HCT116 (cell line): Measurements from ENCODE around the gene LYG2. TPM values are rescaled to one million over a fixed set of nuclear protein-coding genes. Genes with fewer than 3 reads are reported as not detected.

Experiments
- ATAC-seq: fragments of 200-7000 bp; cut with Tn5 transposase; 2 replicates; pipeline ENCODE4 v1.9.1; 2020; ENCODE audit warnings: mild to moderate bottlenecking, moderate library complexity
- BruUV-seq: library from RNA; stranded (reverse); fragments of 400-500 nt; replicated peaks from 2 replicates; lab custom pipeline; 2021; lab: Mats Ljungman, UMichigan
- CTCF ChIA-PET: fragments of 300-600 bp; sonication (Branson Sonifier 250); formaldehyde crosslinking; loops from one replicate; lab custom pipeline; 2021; ENCODE audit warnings: antibody characterized with exemption; lab: Charles Lee
- POLR2A ChIA-PET: fragments of 300-600, 350-600 bp; sonication (Branson Sonifier 250); formaldehyde crosslinking; loops from one replicate; lab custom pipeline; 2021; ENCODE audit warnings: antibody characterized with exemption; lab: Charles Lee
- RAD21 ChIA-PET, 2 experiments: fragments of 300-600 bp; sonication (Branson Sonifier 250); formaldehyde crosslinking; loops; one replicate each; lab custom pipeline; 2023; ENCODE audit warnings: low total read pairs in 2 of 2; ENCODE audit not compliant: uncharacterized antibody in 2 of 2, unreplicated experiment in 2 of 2, low non-redundant PET in 1 of 2; lab: Charles Lee
- DNase-seq: peaks from one replicate; pipeline ENCODE4 v3.0.0-alpha.2; 2010; ENCODE audit warnings: low read depth, low spot score
- H2AFZ ChIP-seq: fragments of 200-600 bp; shearing (Covaris generic), sonication (generic); 2 replicates; pipeline ENCODE4 v1.6.1; 2017; ENCODE audit warnings: low read depth, mixed run types, mixed read lengths, antibody characterized with exemption, low read length; ENCODE audit not compliant: poor library complexity, severe bottlenecking
- H3K27ac ChIP-seq: 2 replicates; pipeline ENCODE4 v1.5.1; 2012; ENCODE audit warnings: low read depth, low read length
- H3K27me3 ChIP-seq: fragments of 200-600 bp; sonication (generic); 2 replicates; pipeline ENCODE4 v1.6.1; 2016; ENCODE audit warnings: mixed run types, low read length, mixed read lengths; ENCODE audit not compliant: insufficient read depth
- H3K36me3 ChIP-seq, 2 experiments: fragments of 200-500 bp in 1 of 2; fragments of 200-600 bp in 1 of 2; sonication (Bioruptor generic) in 1 of 2; sonication (generic) in 1 of 2; 2 replicates each; pipeline versions ENCODE4 v1.5.1 to v1.6.1; 2014 to 2016; ENCODE audit warnings: low read length in 2 of 2, inconsistent platforms in 1 of 2, mixed read lengths in 1 of 2, mixed run types in 1 of 2; ENCODE audit not compliant: insufficient read depth in 2 of 2, control insufficient read depth in 1 of 2
- H3K4me1 ChIP-seq, 2 experiments: fragments of 200-600 bp in 1 of 2; sonication (generic) in 1 of 2; 2 replicates each; pipeline versions ENCODE4 v1.5.1 to v1.6.1; 2012 to 2017; ENCODE audit warnings: low read length in 2 of 2, inconsistent platforms in 1 of 2, mild to moderate bottlenecking in 1 of 2, mixed read lengths in 1 of 2, mixed run types in 1 of 2, moderate library complexity in 1 of 2; ENCODE audit not compliant: insufficient read depth in 2 of 2, control insufficient read depth in 1 of 2
- H3K4me2 ChIP-seq: fragments of 200-600 bp; sonication (generic); 2 replicates; pipeline ENCODE4 v1.6.1; 2017; ENCODE audit warnings: mixed run types, low read length, mixed read lengths
- H3K4me3 ChIP-seq, 2 experiments: fragments of 200-600 bp in 1 of 2; sonication (generic) in 1 of 2; replicated peaks in 1 of 2; 2 replicates each; pipeline ENCODE4 v1.5.1; 2011 to 2016; ENCODE audit warnings: low read length in 2 of 2, control low read depth in 1 of 2, low read depth in 1 of 2, mild to moderate bottlenecking in 1 of 2, mixed read lengths in 1 of 2, mixed run types in 1 of 2
- H3K79me2 ChIP-seq: fragments of 200-600 bp; sonication (generic); 2 replicates; pipeline ENCODE4 v1.6.1; 2017; ENCODE audit warnings: mild to moderate bottlenecking, mixed run types, low read length, moderate library complexity, mixed read lengths; ENCODE audit not compliant: insufficient read depth
- H3K9ac ChIP-seq: fragments of 200-600 bp; sonication (generic); 2 replicates; pipeline ENCODE4 v1.6.1; 2016; ENCODE audit warnings: low read length, mixed read lengths
- H3K9me2 ChIP-seq: fragments of 200-600 bp; sonication (generic), shearing (Covaris generic); 2 replicates; pipeline ENCODE4 v1.6.1; 2017; ENCODE audit warnings: mixed run types, mild to moderate bottlenecking, moderate library complexity; ENCODE audit not compliant: insufficient read depth
- H3K9me3 ChIP-seq, 2 experiments: fragments of 200-500 bp in 1 of 2; fragments of 200-600 bp in 1 of 2; sonication (Bioruptor generic) in 1 of 2; sonication (generic) in 1 of 2; 2 replicates each; pipeline ENCODE4 v1.6.1; 2014 to 2017; ENCODE audit warnings: low read length in 2 of 2, mixed read lengths in 2 of 2, inconsistent platforms in 1 of 2, low read depth in 1 of 2, mild to moderate bottlenecking in 1 of 2, mixed run types in 1 of 2, moderate library complexity in 1 of 2; ENCODE audit not compliant: control insufficient read depth in 1 of 2, insufficient read depth in 1 of 2
- H4K20me1 ChIP-seq: fragments of 200-600 bp; sonication (generic), shearing (Covaris generic); 2 replicates; pipeline ENCODE4 v1.6.1; 2017; ENCODE audit warnings: mixed run types, mild to moderate bottlenecking, moderate library complexity; ENCODE audit not compliant: insufficient read depth
- ATF3 ChIP-seq: IDR thresholded peaks from 2 replicates; pipeline ENCODE4 v1.6.1; 2012
- CBX3 ChIP-seq: IDR thresholded peaks from 2 replicates; pipeline ENCODE4 v1.6.1; 2012; ENCODE audit warnings: low read depth
- EGR1 ChIP-seq: IDR thresholded peaks from 2 replicates; pipeline ENCODE4 v1.6.1; 2012; ENCODE audit warnings: low read depth
- JUND ChIP-seq: IDR thresholded peaks from 2 replicates; pipeline ENCODE4 v1.6.1; 2012
- POLR2AphosphoS5 ChIP-seq: IDR thresholded peaks from 2 replicates; pipeline ENCODE4 v1.6.1; 2011; ENCODE audit warnings: mild to moderate bottlenecking, low read depth, low read length, moderate library complexity
- RAD21 ChIP-seq: IDR thresholded peaks from 2 replicates; pipeline ENCODE4 v1.6.1; 2012; ENCODE audit warnings: low read depth, mild to moderate bottlenecking
- REST ChIP-seq: IDR thresholded peaks from 2 replicates; pipeline ENCODE4 v1.6.1; 2012; ENCODE audit warnings: low read depth
- SIN3A ChIP-seq: IDR thresholded peaks from 2 replicates; pipeline ENCODE4 v1.6.1; 2012; ENCODE audit warnings: low read depth
- SRF ChIP-seq: IDR thresholded peaks from 2 replicates; pipeline ENCODE4 v1.6.1; 2012; ENCODE audit warnings: low read depth
- TCF7L2 ChIP-seq: IDR thresholded peaks from 2 replicates; pipeline ENCODE4 v1.7.0; 2011; ENCODE audit warnings: borderline replicate concordance, inconsistent platforms; ENCODE audit not compliant: insufficient read depth, insufficient read length; ENCODE audit errors: extremely low read depth
- intact Hi-C: fragments of 100-400 bp; cut with micrococcal nuclease; formaldehyde crosslinking; loops from 2 replicates; pipeline ENCODE4 v1.10.0; 2022
- total RNA-seq: library from RNA; stranded (reverse); gene quantifications from one replicate; pipeline ENCODE4 v1.2.1, GENCODE V29; 2021; ENCODE audit not compliant: unreplicated experiment

LYG2 gene
- total RNA-seq, 1 experiment from 2014 or later, result 0.27 TPM

- Histone ChIP-seq H3K27me3 (no peaks in the 10 kb centered on the region), H3K9me3 (no peaks in the 10 kb centered on the region), H3K4me2 (no peak overlapping the region), H3K9ac (no peak overlapping the region), H3K36me3 (peaks cover 10 to 12% of the 10 kb centered on the region in 2 experiments; a peak in 3 of 4 replicates), H3K4me1 (no peaks in the 10 kb centered on the region), H3K9me2 (no peaks in the 10 kb centered on the region), H3K4me3 (no peak overlapping the region), H2AFZ (no peak overlapping the region), H3K79me2 (no peaks in the 10 kb centered on the region), H3K27ac (no peak overlapping the region), H4K20me1 (no peaks in the 10 kb centered on the region)
- ATAC-seq (no peak), DNase-seq (no peak)
- no peak for TF ChIP-seq JUND
- TF ChIP-seq POLR2AphosphoS5, result no peak
- TF ChIP-seq REST, result no peak
- no peak for TF ChIP-seq ATF3
- TF ChIP-seq CBX3, result no peak
- TF ChIP-seq TCF7L2, result no peak
- no peak for TF ChIP-seq SRF
- TF ChIP-seq SIN3A, result no peak
- TF ChIP-seq RAD21, result no peak
- TF ChIP-seq EGR1, result no peak
- BruUV-seq, result no TSS peak
- intact Hi-C loops, result no loop called here
- ChIA-PET CTCF (no interaction called here), POLR2A (no interaction called here), RAD21 (no interaction called here)
Observed at GRCh38 chr2:99200076-99200800, 55.2 kb downstream of the LYG2 start.
